SKM-1 (cell line): ENCODE measurements around the gene MYZAP.

Source experiments
- DNase-seq: peaks from one replicate; lab custom pipeline; 2025; ENCODE audit not compliant: unreplicated experiment; lab: John Stamatoyannopoulos, UW

Gene MYZAP

GRCh38 chr15:57561041-57561711, 30.5 kb upstream of the MYZAP start:
- peak; percentile 57 for DNase-seq

GRCh38 chr15:57562196-57562769, 29.4 kb upstream of the MYZAP start:
- no peak for DNase-seq

- DNase-seq, result no peak
Measured at GRCh38 chr15:57563416-57563815, 28.3 kb upstream of the MYZAP start.

- DNase-seq, result no peak
Measured at GRCh38 chr15:57565311-57565710, 26.4 kb upstream of the MYZAP start.

GRCh38 chr15:57566834-57567233, 24.9 kb upstream of the MYZAP start:
- DNase-seq, result no peak

GRCh38 chr15:57567891-57568290, 23.8 kb upstream of the MYZAP start:
- DNase-seq, result no peak

- no peak for DNase-seq
Measured at GRCh38 chr15:57568299-57568698, 23.4 kb upstream of the MYZAP start.

- DNase-seq, result no peak
Measured at GRCh38 chr15:57570340-57570739, 21.4 kb upstream of the MYZAP start.

GRCh38 chr15:57570994-57571393, 20.7 kb upstream of the MYZAP start:
- DNase-seq, result no peak

- DNase-seq, result no peak
Measured at GRCh38 chr15:57571725-57572124, 20.0 kb upstream of the MYZAP start.

GRCh38 chr15:57572468-57572867, 19.2 kb upstream of the MYZAP start:
- DNase-seq, result no peak

- DNase-seq, result no peak
Measured at GRCh38 chr15:57573151-57573550, 18.6 kb upstream of the MYZAP start.

- no peak for DNase-seq
Measured at GRCh38 chr15:57575363-57575762, 16.3 kb upstream of the MYZAP start.

- DNase-seq, result no peak
Measured at GRCh38 chr15:57578288-57578900, 13.3 kb upstream of the MYZAP start.

- no peak for DNase-seq
Measured at GRCh38 chr15:57580428-57580827, 11.3 kb upstream of the MYZAP start.

GRCh38 chr15:57580866-57581265, 10.8 kb upstream of the MYZAP start:
- no peak for DNase-seq

- no peak for DNase-seq
Measured at GRCh38 chr15:57582090-57582489, 9.6 kb upstream of the MYZAP start.

GRCh38 chr15:57583282-57583681, 8.4 kb upstream of the MYZAP start:
- DNase-seq, result no peak

- DNase-seq, result no peak
Measured at GRCh38 chr15:57583720-57584119, 8.0 kb upstream of the MYZAP start.

- no peak for DNase-seq
Measured at GRCh38 chr15:57586661-57587424, 4.9 kb upstream of the MYZAP start.

- DNase-seq, result no peak
Measured at GRCh38 chr15:57589281-57589680, 2.4 kb upstream of the MYZAP start.

- DNase-seq, result no peak
Measured at GRCh38 chr15:57589754-57590153, 1.9 kb upstream of the MYZAP start.
